GM18499 (cell line): ENCODE results near the gene SPDYE5.
"Not testable (repeated sequence)": the region's sequence is repeated elsewhere in the genome, so short reads cannot be mapped to it uniquely, and the experiment has no call there.

ENCODE experiments used
- ATAC-seq: cut with Tn5 transposase; IDR thresholded peaks from one replicate; pipeline ENCODE4 v1.9.1; 2021; ENCODE audit warnings: moderate number of reproducible peaks; ENCODE audit not compliant: insufficient read depth, unreplicated experiment

The SPDYE5 gene, protein sequence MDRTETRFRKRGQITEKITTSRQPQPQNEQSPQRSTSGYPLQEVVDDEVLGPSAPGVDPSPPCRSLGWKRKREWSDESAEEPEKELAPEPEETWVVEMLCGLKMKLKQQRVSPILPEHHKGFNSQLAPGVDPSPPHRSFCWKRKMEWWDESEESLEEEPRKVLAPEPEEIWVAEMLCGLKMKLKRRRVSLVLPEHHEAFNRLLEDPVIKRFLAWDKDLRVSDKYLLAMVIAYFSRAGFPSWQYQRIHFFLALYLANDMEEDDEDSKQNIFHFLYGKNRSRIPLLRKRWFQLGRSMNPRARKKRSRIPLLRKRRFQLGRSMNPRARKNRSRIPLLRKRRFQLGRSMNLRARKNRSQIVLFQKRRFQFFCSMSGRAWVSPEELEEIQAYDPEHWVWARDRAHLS

DNA sequence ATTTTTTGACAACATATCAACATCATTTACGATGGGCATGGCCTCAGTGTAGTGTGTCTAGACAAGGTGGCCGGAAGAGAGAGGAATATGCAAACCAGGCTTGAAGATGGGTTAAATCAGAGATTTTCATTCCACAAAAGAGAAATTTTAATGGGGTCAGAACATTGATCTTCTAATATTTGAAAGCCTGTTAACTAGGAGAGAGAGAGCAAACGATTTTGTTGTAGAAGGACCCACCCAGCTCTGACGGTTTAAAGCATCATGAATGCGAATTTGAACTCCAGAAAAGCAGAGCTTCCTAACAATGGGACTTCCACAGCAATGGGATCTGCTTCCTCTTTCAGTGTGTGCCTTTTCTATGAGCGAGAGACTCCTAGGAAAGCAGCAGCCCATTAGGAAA lies at the start of gene SPDYE5:
SPDYE5 (plus strand) TSS at position 301 of the 400 bp plus-strand sequence. CDS start 1,728 bp downstream, outside the sequence.
- not testable (repeated sequence) for ATAC-seq

DNA sequence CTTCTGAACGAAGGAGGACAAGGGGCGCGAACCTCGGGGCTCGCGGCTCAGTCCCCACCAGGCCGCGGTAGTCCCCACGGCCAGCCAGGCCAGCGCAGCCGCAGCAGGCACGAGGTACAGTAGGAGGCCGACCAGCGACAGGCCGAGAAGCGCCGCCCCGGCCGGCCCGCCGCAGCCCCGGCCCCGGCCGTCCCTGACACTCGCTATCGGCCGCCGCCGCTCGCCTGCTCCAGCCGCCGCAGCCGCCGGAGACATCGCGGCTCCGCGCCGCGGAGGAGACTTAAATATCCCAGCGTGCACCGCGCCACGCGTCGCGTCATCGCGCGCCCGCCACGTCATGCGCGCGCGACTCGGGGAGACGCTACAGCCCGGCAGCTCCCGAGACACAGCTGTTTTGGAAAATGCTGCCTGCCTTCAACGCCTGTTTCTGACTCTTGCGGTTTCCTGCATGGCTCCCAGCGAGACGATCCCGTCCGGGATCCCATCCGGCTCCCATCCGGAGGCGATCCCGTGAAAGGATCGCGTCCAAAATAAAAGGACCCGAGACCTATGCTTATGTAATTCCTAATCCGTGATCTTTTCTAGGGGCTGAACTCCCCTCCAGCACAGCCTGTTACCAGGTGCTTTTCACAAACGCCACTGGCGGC lies 49.5 kb upstream of the SPDYE5 start:
- peak; percentile 49 for ATAC-seq

DNA sequence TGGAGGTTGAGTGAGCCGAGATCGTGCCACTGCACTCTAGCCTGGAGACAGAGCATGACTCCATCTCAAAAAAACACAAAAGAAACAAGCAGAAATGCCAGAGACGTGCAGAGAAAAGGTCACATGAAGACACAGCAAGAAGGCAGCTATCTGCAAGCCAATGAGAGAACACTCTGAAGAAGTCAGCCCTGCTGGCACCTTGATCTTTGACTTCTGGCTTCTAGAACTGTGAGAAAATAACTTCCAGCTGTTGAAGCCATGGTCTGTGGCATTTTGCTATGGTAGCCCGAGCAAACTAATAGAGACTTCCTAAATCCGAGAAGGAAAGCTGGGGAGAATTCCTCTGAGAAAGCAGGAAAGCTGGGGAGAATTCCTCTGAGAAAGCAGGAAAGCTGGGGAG lies 42.2 kb upstream of the SPDYE5 start:
- ATAC-seq, result not testable (repeated sequence)

DNA sequence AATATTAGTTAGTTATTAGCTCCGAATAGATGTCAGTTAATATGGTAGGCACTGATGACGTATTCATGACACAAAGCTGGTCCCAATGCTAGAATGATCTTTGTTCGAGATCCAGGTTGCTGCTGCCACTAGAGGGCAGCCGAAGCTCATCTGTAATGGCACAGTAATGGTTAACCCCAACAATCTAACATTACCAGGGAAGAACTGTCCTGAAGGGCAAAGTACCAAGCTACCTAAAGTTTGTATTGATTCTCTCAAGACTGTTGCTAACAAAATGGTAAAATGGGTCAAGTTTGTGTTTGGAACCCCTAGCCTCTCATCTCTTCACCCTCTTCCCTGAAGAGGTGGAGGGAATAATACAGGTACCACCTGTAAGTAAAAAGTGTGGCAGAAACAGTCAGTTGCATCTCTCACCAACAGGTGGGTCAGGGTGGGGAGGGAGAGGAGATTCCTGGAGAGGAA lies 39.6 kb upstream of the SPDYE5 start:
- peak; percentile 64 for ATAC-seq

DNA sequence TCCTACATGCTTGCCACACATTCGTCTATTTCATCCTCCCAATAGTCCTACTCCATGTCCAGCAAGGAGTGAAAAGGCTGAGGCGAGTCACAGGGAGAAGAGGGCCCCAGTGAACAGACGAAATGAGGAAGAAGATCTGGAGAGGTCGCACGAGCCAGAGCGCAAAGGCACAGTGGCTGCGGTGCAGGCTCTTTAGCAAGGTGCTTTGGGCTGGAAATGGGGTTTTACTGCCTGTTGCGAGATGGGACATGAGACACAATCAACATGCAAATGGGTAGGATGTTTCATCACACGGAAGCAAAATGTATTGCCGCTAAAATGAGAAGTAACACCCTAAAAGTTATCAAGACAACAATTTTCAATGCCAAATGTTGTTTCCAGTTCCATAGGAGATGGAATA lies 35.7 kb upstream of the SPDYE5 start:
- not testable (repeated sequence) for ATAC-seq

DNA sequence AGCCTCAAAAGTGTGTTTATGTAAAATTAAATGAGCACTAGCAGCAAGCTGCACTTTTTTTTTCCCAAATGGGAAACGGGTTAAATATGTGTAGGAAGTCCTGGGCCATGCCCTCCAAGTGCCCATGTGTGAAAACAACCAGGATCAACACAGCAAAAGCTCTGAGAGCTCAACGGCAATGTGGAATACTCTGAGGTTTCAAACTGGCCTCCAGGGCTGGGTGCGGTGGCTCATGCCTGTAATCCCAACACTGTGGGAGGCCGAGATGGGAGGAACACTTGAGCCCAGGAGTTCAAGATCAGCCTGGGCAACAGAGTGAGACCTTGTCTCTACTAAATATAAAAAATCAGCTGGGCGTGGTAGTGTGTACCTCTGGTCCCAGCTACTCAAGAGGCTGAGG lies 34.1 kb upstream of the SPDYE5 start:
- not testable (repeated sequence) for ATAC-seq

DNA sequence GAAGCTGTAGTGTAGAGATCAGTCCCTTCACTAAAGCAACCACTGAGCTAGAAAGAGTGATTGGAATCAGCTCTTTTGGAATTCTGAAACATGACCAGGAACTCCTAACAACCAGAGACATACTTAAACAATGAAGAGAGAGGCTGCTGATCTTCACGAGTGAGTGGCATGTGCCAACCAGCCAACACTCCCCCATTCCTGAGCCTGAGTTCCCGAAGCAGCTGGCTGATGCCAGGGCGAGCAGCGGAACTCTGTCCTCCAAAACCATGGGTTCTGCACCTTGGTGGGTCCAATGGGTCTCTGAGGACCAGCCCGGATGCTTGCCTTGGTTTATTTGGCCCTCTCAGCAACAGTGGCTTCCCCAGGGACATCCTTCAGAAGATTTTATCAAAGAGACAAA lies 31.6 kb upstream of the SPDYE5 start:
- not testable (repeated sequence) for ATAC-seq

DNA sequence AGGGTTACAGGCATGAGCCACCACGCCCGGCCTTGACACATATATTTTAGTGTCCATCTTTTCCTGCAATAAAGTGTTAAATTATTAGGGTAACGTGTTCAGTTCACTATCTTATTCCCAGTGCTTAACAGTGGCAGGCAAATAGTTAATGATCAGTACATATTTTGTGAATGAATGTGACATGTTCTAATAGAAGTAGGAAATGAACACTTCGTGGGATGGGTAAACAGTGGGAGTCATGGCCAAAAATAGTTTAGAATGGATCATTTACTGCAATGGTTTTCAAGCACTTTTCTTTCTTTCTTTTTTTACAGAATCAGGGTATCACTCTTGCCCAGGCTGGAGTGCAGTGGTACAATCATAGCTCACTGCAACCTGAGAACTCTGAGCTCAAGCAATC lies 22.0 kb upstream of the SPDYE5 start:
- ATAC-seq, result not testable (repeated sequence)

DNA sequence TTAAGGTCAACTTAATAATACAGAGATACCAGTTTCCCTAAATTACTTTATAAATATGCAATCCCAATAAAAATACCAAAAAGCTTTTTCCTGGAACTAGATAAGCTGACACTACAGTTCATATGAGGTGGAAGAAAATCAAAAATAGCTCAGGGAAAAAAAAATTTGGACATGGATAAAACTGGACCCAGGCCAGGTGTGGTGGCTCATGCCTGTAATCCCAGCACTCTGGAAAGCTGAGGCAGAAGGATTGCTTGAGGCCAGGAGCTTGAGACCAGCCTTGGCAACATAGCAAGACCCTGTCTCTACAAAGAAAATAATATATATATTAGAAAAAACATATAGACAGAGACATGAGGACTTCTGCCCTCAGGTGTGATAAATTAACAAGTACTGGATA lies 14.7 kb upstream of the SPDYE5 start:
- not testable (repeated sequence) for ATAC-seq

DNA sequence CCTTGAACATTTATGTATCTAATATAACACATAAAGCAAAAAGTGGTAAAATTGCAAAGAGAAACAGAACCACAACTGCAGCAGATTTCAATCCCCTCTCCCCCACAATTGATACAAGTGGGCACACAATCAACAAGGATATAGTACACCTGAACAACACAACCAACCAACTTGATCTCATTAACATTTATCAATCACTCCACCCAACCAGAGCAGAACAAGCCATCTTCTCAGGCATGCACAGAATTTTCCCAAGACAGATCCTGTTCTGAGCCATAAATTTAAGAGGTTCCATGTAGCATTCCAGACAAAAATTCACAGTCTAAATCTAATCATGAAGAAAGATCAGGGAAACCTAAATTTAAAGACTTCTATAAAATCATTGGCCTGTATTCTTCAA lies 11.8 kb upstream of the SPDYE5 start:
- ATAC-seq, result not testable (repeated sequence)

DNA sequence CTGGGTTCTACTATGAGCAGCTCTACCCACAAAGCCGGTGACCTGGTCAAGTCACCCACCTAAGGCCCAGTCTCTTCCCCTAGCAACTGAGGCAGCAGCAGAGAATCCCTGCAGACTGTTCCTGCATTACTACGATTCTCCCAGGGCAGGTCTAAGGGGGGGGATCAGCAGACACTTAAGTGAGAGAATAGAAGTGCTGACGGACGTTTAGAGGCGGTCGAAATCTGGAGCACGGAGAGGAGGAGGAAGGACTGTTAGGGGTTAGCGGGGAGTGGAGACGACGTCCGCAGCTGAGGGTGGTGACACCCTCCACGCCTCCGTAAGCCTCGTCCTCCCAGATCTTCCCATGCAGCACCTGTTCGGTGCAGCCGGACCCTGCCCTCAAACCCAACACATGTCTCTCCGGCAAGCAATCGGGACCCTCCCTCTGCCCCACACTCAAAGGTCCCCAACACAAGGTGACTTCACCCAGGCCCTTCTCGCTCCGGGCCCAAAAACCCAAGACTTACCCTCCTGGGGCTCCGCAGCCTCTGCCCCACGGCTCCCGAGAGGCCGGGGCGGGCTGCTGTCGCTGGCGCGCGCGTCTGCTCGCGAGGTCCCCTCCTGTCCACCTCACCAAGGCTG lies 6.7 kb upstream of the SPDYE5 start:
- ATAC-seq, result not testable (repeated sequence)

DNA sequence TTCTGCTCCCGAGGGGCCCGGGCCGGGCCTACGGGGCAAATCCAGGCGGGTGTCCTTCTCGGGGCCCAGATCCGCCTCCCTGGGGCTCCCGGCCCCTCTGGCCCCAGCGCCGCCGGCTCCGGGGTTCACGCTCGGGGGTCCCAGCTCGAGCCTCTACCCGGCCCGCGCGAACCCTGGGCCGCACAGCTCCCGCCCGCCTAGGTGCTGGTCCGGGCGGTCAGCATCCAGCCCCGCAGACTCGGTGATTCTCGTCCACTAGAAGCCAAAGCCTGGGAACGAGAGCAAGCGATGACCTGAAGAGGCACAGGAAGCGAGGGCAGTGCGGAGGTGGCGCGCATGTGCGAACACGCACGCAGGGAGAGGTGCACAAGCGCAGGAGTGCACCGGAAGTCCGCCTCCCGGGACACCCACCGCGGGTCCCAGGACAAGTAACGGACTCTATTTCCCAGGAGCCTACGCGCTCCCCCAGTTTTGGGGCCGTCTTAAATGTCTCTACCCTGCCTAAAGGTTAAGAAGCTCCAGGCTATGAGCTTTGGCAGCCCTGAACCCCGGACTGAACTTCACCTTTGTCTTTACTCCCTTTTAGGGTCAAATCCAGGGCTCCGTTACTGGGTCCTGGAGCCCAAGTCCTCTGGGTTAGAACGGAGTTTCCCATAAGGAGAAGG lies 6.0 kb upstream of the SPDYE5 start, which contains the start of gene POM121C:
POM121C (minus strand) TSS at position 321 of the 665 bp plus-strand sequence. CDS start 44,803 bp downstream, outside the sequence.
- ATAC-seq, result peak; percentile 87

DNA sequence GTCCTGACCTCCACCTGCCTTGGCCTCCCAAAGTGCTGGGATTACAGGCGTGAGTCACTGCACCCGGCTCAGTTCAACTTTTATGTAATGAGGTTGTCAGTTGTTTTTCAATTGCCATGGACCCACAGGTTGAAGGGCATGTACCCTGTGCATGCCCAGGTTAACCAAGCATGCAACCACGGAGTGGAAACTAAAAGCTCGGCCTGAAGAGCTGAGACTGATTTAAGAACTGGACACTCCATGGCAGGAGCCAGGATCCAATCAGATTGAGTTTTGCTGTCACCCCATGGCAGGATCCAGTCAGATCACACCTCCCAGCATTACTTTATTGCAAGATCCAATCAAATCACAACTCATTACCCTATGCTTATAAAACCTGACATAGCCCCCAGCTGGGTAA lies 16.9 kb downstream of the SPDYE5 start:
- ATAC-seq, result not testable (repeated sequence)

DNA sequence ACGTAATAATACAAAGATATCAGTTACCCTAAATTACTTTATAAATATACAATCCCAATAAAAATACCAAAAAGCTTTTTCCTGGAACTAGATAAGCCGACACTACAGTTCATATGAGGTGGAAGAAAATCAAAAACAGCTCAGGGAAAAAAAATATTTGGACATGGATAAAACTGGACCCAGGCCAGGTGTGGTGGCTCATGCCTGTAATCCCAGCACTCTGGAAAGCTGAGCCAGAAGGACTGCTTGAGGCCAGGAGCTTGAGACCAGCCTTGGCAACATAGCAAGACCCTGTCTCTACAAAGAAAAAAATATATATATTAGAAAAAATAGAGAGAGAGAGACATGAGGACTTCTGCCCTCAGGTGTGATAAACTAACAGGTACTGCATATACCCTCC lies 26.7 kb downstream of the SPDYE5 start:
- not testable (repeated sequence) for ATAC-seq

DNA sequence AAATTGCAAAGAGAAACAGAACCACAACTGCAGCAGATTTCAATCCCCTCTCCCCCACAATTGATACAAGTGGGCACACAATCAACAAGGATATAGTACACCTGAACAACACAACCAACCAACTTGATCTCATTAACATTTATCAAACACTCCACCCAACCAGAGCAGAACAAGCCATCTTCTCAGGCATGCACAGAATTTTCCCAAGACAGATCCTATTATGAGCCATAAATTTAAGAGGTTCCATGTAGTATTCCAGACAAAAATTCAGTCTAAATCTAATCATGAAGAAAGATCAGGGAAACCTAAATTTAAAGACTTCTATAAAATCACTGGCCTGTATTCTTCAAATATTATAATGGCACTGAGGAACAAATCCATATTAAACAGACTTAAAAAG lies 29.6 kb downstream of the SPDYE5 start:
- not testable (repeated sequence) for ATAC-seq

DNA sequence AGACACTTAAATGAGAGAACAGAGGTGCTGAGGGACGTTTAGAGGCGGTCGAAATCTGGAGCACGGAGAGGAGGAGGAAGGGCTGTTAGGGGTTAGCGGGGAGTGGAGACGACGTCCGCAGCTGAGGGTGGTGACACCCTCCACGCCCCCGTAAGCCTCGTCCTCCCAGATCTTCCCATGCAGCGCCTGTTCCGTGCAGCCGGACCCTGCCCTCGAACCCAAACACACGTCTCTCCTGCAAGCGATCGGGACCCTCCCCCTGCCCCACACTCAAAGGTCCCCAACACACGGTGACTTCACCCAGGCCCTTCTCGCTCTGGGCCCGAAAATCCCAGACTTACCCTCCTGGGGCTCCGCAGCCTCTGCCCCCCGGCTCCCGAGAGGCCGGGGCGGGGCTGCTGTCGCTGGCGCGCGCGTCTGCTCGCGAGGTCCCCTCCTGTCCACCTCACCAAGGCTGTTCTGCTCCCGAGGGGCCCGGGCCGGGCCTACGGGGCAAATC lies 35.2 kb downstream of the SPDYE5 start:
- ATAC-seq, result not testable (repeated sequence)

DNA sequence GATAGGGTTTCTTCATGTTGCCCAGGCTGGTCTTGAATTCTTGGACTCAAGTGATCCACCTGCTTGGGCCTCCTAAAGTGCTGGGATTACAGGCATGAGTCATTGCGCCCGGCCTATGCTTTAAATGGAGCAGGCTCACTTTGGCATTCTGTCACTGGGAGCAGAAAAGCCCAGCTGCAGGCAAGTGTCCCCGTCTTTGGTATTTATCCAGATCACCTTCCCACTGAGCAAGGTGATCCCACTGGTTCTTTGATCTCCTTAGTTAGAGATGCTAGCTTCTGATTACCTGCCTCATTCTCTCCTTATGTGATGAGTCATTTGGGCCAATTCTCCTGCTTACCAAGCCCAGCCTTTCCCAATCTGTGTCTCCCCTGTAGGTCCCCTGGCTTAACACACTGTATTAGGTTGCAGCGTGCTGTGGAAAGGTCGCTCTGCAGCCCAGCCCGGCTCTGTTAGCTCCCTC lies 39.3 kb downstream of the SPDYE5 start:
- ATAC-seq, result no peak

DNA sequence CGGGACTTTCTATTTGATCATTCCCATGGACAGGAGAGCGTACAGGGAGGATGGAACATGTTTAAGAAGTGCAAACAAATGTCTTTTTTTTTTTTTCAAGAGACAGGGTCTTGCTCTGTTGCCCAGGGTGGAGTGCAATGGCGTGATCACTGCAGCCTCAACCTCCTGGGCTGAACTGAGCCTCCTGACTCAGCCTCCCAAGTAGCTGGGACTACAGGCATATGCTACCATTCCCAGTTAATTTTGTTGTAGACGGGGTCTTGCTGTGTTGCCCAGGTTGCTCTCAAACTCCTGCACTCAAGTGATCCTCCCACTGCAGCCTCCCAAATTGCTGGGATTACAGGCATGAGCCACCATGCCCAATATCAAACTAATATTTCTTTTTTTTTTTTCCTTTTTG lies 40.5 kb downstream of the SPDYE5 start:
- no peak for ATAC-seq

DNA sequence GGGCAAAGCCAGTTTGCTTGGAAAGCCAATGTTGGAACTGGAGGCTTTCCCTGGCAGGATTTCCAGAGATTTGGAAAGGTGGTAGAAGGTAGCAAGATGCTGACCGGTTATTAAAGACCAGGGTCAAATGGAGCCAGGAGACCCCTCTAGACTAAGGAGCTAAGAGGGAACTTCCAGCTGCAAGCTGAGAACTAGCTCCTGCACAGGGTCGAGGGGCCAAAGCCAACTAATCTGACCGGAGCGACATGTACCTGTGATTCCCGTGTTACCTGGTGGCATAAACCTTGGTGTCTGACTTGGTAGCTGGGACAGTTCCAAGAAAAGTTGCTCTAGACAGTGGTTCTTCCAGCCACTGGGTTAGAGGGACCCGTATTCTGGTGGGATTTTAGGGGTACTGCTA lies 41.8 kb downstream of the SPDYE5 start:
- ATAC-seq, result no peak

DNA sequence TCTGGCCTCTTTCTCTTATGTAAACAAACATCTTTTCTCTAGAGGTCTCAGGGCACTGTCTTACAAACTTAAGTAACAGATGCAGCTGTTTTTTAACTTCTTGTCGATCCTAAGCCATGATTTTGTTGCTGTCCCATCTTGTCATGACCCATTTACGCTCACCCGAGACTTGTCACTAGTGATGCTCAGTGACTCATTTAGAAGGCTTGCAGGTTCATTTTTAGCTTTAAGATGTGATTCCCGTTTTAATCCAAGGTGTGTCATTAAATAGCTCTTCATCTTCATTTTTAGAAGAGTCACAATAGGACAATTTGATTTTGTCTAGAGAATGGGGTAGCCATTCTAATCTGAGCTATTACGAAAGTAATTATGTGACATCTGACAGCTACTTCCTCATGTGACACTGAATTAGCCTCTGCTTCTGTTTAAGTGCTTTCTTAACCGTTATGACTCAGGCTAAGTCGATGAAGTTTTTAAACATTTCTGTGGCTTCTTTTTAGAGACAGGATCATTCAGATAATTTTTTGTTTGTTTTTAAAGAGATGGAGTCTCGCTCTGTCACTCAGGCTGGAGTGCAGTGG lies 42.7 kb downstream of the SPDYE5 start:
- ATAC-seq, result peak; percentile 84
